D341Med (cell line): ENCODE data around the gene EFNA5.

Experiments used
- DNase-seq: peaks from one replicate; pipeline ENCODE4 v3.0.0; 2012; ENCODE audit warnings: low spot score

Gene EFNA5

GRCh38 chr5:107425541-107426031 lies 245.2 kb downstream of the EFNA5 start:
- no peak for DNase-seq

DNA sequence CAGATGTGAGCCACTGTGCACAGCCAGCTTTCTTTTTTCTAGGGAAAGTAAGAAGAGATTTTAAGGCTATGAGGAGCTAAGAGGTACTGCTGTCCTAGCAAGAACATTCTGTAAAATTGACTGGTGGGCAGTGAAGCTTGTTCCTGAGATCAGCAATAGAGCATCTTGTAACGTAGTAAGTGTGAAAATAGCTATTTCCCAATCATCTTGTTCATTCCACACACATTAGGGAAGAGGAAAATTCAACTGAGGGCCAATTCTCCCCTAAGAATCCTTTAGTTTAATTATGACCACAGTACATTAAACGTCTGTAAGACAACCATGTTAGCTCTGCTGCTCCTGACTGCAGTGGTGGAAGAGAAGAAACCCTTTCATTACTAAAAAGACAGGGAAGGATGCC lies 246.2 kb downstream of the EFNA5 start:
- no peak for DNase-seq

GRCh38 chr5:107422494-107422893 lies 248.2 kb downstream of the EFNA5 start:
- DNase-seq = no peak

- DNase-seq = no peak
Measured at GRCh38 chr5:107419498-107419897, 251.2 kb downstream of the EFNA5 start.

DNA sequence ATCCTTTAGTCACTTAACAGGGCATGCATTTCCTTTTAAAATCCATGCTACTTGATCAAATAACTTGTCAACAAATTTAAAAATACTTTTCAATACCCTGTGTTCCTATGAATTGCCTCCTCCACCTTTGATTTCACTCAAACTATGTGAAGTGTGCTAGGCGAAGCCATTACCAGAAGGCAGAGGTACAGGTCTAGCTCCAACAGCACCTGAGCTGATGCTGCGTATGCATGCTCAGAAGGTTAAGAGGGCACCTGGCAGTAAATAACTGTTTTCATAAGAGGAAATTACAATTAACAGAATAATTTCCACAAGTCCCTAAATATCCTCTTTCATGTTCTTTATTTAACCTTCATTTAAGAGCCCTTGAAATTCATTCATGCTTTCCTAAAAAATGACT lies 251.8 kb downstream of the EFNA5 start:
- DNase-seq = no peak

GRCh38 chr5:107418071-107418470 lies 252.7 kb downstream of the EFNA5 start:
- DNase-seq = no peak

DNA sequence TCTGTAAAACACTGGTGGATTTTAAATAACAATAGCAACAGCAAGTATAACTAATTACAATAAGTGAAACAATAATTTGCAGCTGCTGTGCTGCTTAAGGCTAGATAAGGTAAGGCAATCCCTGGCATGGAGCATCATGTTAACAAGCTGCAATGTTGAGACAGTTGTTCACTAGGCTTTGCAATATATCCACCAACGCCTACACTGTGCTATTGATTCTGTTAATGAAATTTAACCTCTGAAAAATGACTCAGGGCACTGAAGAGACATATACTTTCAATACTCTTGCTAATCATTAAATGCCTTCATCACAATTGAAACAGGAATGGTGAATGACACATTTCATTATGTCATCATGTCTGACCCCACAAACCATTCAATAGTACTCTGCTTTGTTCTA lies 255.0 kb downstream of the EFNA5 start:
- DNase-seq = no peak

- no peak for DNase-seq
Measured at GRCh38 chr5:107414802-107415201, 255.9 kb downstream of the EFNA5 start.

DNA sequence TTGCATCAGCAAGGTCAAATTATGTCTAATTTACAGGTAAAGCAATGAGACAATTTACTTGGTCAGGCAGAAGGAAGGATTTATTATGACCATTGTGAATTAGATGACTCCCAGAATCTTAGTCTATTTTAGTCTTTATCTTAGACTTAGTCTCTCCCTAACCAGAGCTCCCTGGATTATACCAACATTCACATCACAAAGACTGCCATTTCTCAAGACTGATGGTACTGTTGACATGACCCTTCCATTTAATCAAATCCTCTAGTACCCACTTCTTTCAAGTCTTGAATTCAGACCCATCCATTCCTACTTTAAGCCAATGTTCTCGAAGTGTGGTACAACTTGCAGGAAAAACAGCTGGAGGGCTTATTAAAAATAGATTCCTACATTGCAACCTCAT lies 257.0 kb downstream of the EFNA5 start:
- DNase-seq = no peak

- DNase-seq = no peak
Measured at GRCh38 chr5:107408564-107408963, 262.2 kb downstream of the EFNA5 start.

GRCh38 chr5:107407713-107408298 lies 262.9 kb downstream of the EFNA5 start:
- no peak for DNase-seq

- DNase-seq = no peak
Measured at GRCh38 chr5:107404595-107405374, 266.0 kb downstream of the EFNA5 start.

- no peak for DNase-seq
Measured at GRCh38 chr5:107403228-107403953, 267.3 kb downstream of the EFNA5 start.

GRCh38 chr5:107402434-107403227 lies 268.1 kb downstream of the EFNA5 start:
- no peak for DNase-seq

GRCh38 chr5:107401470-107402122 lies 269.1 kb downstream of the EFNA5 start:
- no peak for DNase-seq

DNA sequence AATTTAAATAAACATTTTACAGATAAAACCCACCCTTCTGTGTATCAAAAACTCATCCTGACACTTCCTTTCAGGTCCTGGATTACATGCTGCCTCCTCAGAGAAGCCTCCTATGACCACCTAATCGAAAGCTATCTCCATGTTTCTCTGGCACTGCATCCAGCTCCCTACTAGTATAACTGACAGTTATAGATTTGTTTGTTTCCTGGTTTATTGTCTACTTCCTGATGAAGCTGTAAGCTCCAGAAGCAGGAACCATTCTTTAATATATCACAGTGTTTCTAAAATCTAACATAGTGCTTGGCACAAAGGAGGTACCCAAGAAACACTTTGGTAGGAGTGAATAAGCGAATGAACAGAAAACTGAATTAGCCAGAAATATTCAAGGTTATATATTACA lies 270.4 kb downstream of the EFNA5 start:
- no peak for DNase-seq

DNA sequence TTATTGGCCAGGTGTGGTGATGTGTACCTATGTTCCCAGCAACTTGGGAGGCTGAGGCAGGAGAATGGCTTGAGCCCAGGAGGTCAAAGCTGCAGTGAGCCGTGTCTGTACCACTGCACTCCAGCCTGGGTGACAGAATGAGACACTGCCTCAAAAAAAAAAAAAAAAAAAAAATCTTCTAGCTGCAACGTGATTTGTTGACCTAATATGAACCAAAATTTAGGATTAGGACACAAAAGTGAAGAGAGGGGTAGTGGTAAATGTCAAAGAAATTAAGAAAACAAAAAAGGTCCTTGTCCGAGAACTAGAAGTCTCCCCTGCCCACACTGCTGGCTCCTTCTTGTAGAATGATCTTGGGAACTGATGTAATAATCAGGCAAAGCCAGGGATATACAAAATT lies 272.0 kb downstream of the EFNA5 start:
- no peak for DNase-seq

DNA sequence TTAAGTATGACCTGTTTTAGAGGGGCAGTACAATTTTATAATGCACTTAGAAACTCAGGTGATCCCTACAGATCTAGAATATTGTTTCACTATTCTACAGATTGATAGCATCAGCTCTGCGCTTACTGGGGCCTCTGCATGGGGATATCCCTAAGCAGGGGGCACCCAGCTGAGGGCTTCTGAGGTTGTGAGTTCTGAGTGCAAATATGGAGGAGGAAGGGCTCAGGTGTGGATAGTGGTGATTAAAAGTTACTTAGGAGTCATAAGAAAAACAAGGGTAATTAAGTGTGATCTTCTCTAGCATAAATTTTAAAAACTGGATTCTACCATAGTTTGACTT lies 274.4 kb downstream of the EFNA5 start:
- DNase-seq = no peak

GRCh38 chr5:107395632-107396350 lies 274.9 kb downstream of the EFNA5 start:
- no peak for DNase-seq

GRCh38 chr5:107393851-107394250 lies 276.9 kb downstream of the EFNA5 start:
- DNase-seq = no peak

GRCh38 chr5:107391787-107392186 lies 278.9 kb downstream of the EFNA5 start:
- DNase-seq = no peak
